ENCODE results near the gene RCSD1.

Gene RCSD1

GRCh38 chr1:167629681-167630567, at the start of gene RCSD1:
TSS of gene RCSD1 (plus strand) at chr1:167630232. CDS start at chr1:167630424, 192 bp downstream.
- DNase-seq (ENCODE audit: low read depth), result no peak

GRCh38 chr1:167582064-167582463, 48.0 kb upstream of the RCSD1 start:
- no peak for DNase-seq (ENCODE audit: low read depth)
- TF ChIP-seq CTCF (conservative IDR thresholded peaks at IDR 0.05; ENCODE audit: low read depth, low read length), result no peak

More at GRCh38 chr1:167629681-167630567, at the start of gene RCSD1:
- no peak for TF ChIP-seq CTCF (conservative IDR thresholded peaks at IDR 0.05; ENCODE audit: low read depth, low read length)
- peak within 1 kb of the TSS; percentile 68 for H3K4me3 ChIP-seq (ENCODE audit: low read depth, low read length)

GRCh38 chr1:167582722-167583121, 47.3 kb upstream of the RCSD1 start:
- DNase-seq (ENCODE audit: low read depth), result no peak
- no peak for TF ChIP-seq CTCF (conservative IDR thresholded peaks at IDR 0.05; ENCODE audit: low read depth, low read length)
- H3K4me3 ChIP-seq (ENCODE audit: low read depth, low read length), result no peak overlapping the region

More at GRCh38 chr1:167582064-167582463, 48.0 kb upstream of the RCSD1 start:
- H3K4me3 ChIP-seq (ENCODE audit: low read depth, low read length), result no peak overlapping the region

GRCh38 chr1:167584581-167584980, 45.5 kb upstream of the RCSD1 start:
- DNase-seq (ENCODE audit: low read depth), result peak; percentile 25
- TF ChIP-seq CTCF (conservative IDR thresholded peaks at IDR 0.05; ENCODE audit: low read depth, low read length), result no peak
- H3K4me3 ChIP-seq (ENCODE audit: low read depth, low read length), result no peak overlapping the region

GRCh38 chr1:167587342-167587741, 42.7 kb upstream of the RCSD1 start:
- H3K4me3 ChIP-seq (ENCODE audit: low read depth, low read length), result no peak overlapping the region
- no peak for DNase-seq (ENCODE audit: low read depth)
- TF ChIP-seq CTCF (conservative IDR thresholded peaks at IDR 0.05; ENCODE audit: low read depth, low read length), result no peak

- no peak for TF ChIP-seq CTCF (conservative IDR thresholded peaks at IDR 0.05; ENCODE audit: low read depth, low read length)
- H3K4me3 ChIP-seq (ENCODE audit: low read depth, low read length), result no peak overlapping the region
- DNase-seq (ENCODE audit: low read depth), result no peak
Measured at GRCh38 chr1:167587872-167588271, 42.2 kb upstream of the RCSD1 start.

GRCh38 chr1:167588361-167588760, 41.7 kb upstream of the RCSD1 start:
- DNase-seq (ENCODE audit: low read depth), result no peak
- TF ChIP-seq CTCF (conservative IDR thresholded peaks at IDR 0.05; ENCODE audit: low read depth, low read length), result no peak

More at GRCh38 chr1:167588361-167588760, 41.7 kb upstream of the RCSD1 start:
- H3K4me3 ChIP-seq (ENCODE audit: low read depth, low read length), result no peak overlapping the region
